ENCODE measurements around the gene COPS8.

DNA sequence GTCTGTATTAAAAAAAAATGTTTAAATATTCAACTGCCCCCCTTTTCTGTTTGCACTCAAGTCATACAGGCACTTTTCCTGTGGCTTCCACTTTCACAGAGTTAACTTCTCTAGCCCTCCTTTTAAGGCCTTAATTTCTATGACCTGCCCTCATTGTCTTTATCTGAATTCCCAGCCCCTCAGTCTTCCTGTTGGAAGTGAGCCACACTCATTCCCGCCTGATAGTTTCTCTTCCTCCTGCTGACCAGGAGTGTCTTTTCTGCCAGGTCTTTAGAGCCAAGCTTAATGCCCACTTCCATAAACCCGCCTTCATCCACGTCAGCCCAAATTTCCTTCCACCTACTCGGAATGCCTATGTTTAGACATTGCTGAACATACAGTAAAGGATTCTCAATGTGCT is 10.5 kb downstream of the COPS8 start:
- TF ChIP-seq, protein P1, sequence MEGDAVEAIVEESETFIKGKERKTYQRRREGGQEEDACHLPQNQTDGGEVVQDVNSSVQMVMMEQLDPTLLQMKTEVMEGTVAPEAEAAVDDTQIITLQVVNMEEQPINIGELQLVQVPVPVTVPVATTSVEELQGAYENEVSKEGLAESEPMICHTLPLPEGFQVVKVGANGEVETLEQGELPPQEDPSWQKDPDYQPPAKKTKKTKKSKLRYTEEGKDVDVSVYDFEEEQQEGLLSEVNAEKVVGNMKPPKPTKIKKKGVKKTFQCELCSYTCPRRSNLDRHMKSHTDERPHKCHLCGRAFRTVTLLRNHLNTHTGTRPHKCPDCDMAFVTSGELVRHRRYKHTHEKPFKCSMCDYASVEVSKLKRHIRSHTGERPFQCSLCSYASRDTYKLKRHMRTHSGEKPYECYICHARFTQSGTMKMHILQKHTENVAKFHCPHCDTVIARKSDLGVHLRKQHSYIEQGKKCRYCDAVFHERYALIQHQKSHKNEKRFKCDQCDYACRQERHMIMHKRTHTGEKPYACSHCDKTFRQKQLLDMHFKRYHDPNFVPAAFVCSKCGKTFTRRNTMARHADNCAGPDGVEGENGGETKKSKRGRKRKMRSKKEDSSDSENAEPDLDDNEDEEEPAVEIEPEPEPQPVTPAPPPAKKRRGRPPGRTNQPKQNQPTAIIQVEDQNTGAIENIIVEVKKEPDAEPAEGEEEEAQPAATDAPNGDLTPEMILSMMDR (IDR thresholded peaks at IDR 0.05; ENCODE audit: low read length), result no peak
- no peak for TF ChIP-seq EZH2 (IDR thresholded peaks at IDR 0.05; ENCODE audit: borderline replicate concordance, low read length)
